Esophagus muscularis mucosa (tissue), 4 donors: ENCODE results near the gene ZNF580. TPM values are rescaled to one million over a fixed set of nuclear protein-coding genes. Genes with fewer than 3 reads are reported as not detected.
A peak's percentile ranks its signal among the peaks of the same experiment; 100 is the strongest.

ENCODE experiments used
- DNase-seq: peaks from one replicate; pipeline ENCODE4 v3.0.0-alpha.2; 2017; ENCODE audit errors: extremely low spot score
- H3K27ac ChIP-seq, 4 donors: fragments of 200-600 bp; sonication (generic); replicated peaks in 1 of 4; 1 replicate in 3 of 4; 2 replicates in 1 of 4; pipeline ENCODE4 v1.5.1; 2016 to 2019; ENCODE audit warnings: mild to moderate bottlenecking in 1 of 4
- H3K27me3 ChIP-seq, 4 donors: fragments of 200-600 bp; sonication (generic); one replicate each; pipeline versions ENCODE4 v1.5.1 to v1.6.0; 2016 to 2019
- H3K36me3 ChIP-seq, 4 donors: fragments of 200-600 bp; sonication (generic); one replicate each; pipeline ENCODE4 v1.5.1; 2016 to 2019
- H3K4me1 ChIP-seq, 4 donors: fragments of 200-600 bp; sonication (generic); one replicate each; pipeline ENCODE4 v1.5.1; 2016 to 2019
- H3K4me3 ChIP-seq, 4 donors: fragments of 200-600 bp; sonication (generic); 1 replicate in 2 of 4; 2 replicates in 2 of 4; pipeline ENCODE4 v1.5.1; 2016 to 2019; ENCODE audit warnings: mild to moderate bottlenecking in 4 of 4, moderate library complexity in 1 of 4
- H3K9me3 ChIP-seq, 4 donors: fragments of 200-600 bp; sonication (generic); 1 replicate in 3 of 4; 2 replicates in 1 of 4; pipeline ENCODE4 v1.5.1; 2016 to 2019
- CTCF ChIP-seq, 3 experiments: fragments of 200-600 bp in 2 of 3; fragments of 450-650 bp in 1 of 3; sonication (generic) in 2 of 3; IDR thresholded peaks; one replicate each; pipeline ENCODE4 v1.5.1; 2017 to 2019; ENCODE audit warnings: antibody characterized with exemption in 3 of 3, mild to moderate bottlenecking in 2 of 3, moderate library complexity in 1 of 3
- EP300 ChIP-seq: sonication (generic); formaldehyde crosslinking; IDR thresholded peaks from one replicate; pipeline ENCODE4 v1.6.1; 2017; ENCODE audit warnings: antibody characterized with exemption
- POLR2A ChIP-seq: fragments of 450-650 bp; IDR thresholded peaks from one replicate; pipeline ENCODE4 v1.6.1; 2017; ENCODE audit warnings: antibody characterized with exemption, moderate library complexity, mild to moderate bottlenecking, low read depth
- POLR2AphosphoS5 ChIP-seq, 2 donors: sonication (generic); formaldehyde crosslinking; IDR thresholded peaks; one replicate each; pipeline ENCODE4 v1.6.1; 2017; ENCODE audit warnings: antibody characterized with exemption in 2 of 2
- WGBS: methylation state at CpG from one replicate; pipeline ENCODE4 v1.1.5; 2018; 5-methylcytosine and 5-hydroxymethylcytosine counted together
- intact Hi-C: fragments of 100-400 bp; cut with DNase I; formaldehyde crosslinking; loops from one replicate; pipeline ENCODE4 v1.15.1; 2023
- total RNA-seq, 4 donors: library from RNA; depleted of rRNA; stranded (reverse); fragments of >200 nt; gene quantifications; one replicate each; pipeline versions ENCODE4 v1.1.0 to v1.2.1, GENCODE V29; 2016

Gene ZNF580
- total RNA-seq, 4 donors from 2014 or later: 38.3 to 66.8 (median 43.1) TPM

- Histone ChIP-seq H3K9me3 (no peaks in the 10 kb centered on the region), H3K27me3 (no peaks in the 10 kb centered on the region), H3K36me3 (peaks cover 0 to 33% (median 23%) of the 10 kb centered on the region in 4 donors), H3K4me1 (peaks cover 33 to 74% (median 52%) of the 10 kb centered on the region in 4 donors), H3K27ac (peak within 1 kb of the TSS; percentile 89 to 99 (median 96)), H3K4me3 (peak within 1 kb of the TSS; percentile 69 to 93 (median 89))
- intact Hi-C loops: loop anchor here (2.0 kb wide), 1 partner anchor 89 kb away; no protein-coding TSS in a partner anchor
- TF ChIP-seq POLR2A (peak; percentile 13), EP300 (no peak), POLR2AphosphoS5 (IDR thresholded peaks at IDR 0.05) (peak in 1 of 2 donors; percentile 21), CTCF (IDR thresholded peaks at IDR 0.05) (peak; percentile 62 to 76 (median 72))
- peak; percentile 95 for DNase-seq
- under 1% methylated on average over 18 of the region's 44 CpGs for WGBS
Observed at GRCh38 chr19:55605637-55606470, 34.9 kb upstream of the ZNF580 start, which contains the start of gene ZNF865. Gene ZNF865 (plus strand): TSS chr19:55605647. CDS start chr19:55613619, 7,972 bp downstream.

- H3K4me1 ChIP-seq: peaks cover 36 to 74% (median 52%) of the 10 kb centered on the region in 4 donors
- 21% methylated on average over 12 of the region's 12 CpGs for WGBS
- intact Hi-C loops: loop anchor here (2.0 kb wide), 1 partner anchor 90 kb away; no protein-coding TSS in a partner anchor
Observed at GRCh38 chr19:55606471-55606787, 34.4 kb upstream of the ZNF580 start.

GRCh38 chr19:55606817-55607216, 34.0 kb upstream of the ZNF580 start:
- DNase-seq: no peak

More at GRCh38 chr19:55606471-55606787, 34.4 kb upstream of the ZNF580 start:
- Histone ChIP-seq H3K9me3 (no peaks in the 10 kb centered on the region), H3K27me3 (no peaks in the 10 kb centered on the region), H3K27ac (peak overlapping the region; percentile 89 to 99 (median 96)), H3K4me3 (peak overlapping the region; percentile 69 to 93 (median 89)), H3K36me3 (peaks cover 0 to 33% (median 23%) of the 10 kb centered on the region in 4 donors)
- TF ChIP-seq POLR2A (no peak), CTCF (IDR thresholded peaks at IDR 0.05) (no peak), POLR2AphosphoS5 (IDR thresholded peaks at IDR 0.05) (no peak), EP300 (no peak)
- DNase-seq: no peak

GRCh38 chr19:55609326-55609725, 31.5 kb upstream of the ZNF580 start:
- no peak overlapping the region for H3K4me3 ChIP-seq
- H3K4me1 ChIP-seq: peaks cover 35 to 75% (median 57%) of the 10 kb centered on the region in 4 donors
- DNase-seq: no peak
- 88% methylated on average over 5 of the region's 5 CpGs for WGBS
- no peaks in the 10 kb centered on the region for H3K9me3 ChIP-seq
- intact Hi-C loops: no loop called here
- H3K27ac ChIP-seq: no peak overlapping the region
- no peaks in the 10 kb centered on the region for H3K27me3 ChIP-seq
- peaks cover 5 to 41% (median 28%) of the 10 kb centered on the region in 4 donors for H3K36me3 ChIP-seq
- TF ChIP-seq POLR2A: no peak
- TF ChIP-seq EP300: no peak
- TF ChIP-seq POLR2AphosphoS5 (IDR thresholded peaks at IDR 0.05): no peak
- TF ChIP-seq CTCF (IDR thresholded peaks at IDR 0.05): no peak

More at GRCh38 chr19:55606817-55607216, 34.0 kb upstream of the ZNF580 start:
- TF ChIP-seq POLR2A: no peak
- TF ChIP-seq CTCF (IDR thresholded peaks at IDR 0.05): no peak
- TF ChIP-seq EP300: no peak
- no peak for TF ChIP-seq POLR2AphosphoS5 (IDR thresholded peaks at IDR 0.05)
- 71% methylated on average over 9 of the region's 9 CpGs for WGBS
- peak overlapping the region in 3 of 4 donors; percentile 89 to 99 (median 97) for H3K27ac ChIP-seq
- H3K36me3 ChIP-seq: peaks cover 0 to 33% (median 23%) of the 10 kb centered on the region in 4 donors
- peaks cover 40 to 74% (median 54%) of the 10 kb centered on the region in 4 donors for H3K4me1 ChIP-seq
- intact Hi-C loops: loop anchor here (2.0 kb wide), 1 partner anchor 90 kb away; no protein-coding TSS in a partner anchor
- H3K4me3 ChIP-seq: peak overlapping the region in 3 of 4 donors; percentile 69 to 93 (median 91)
- no peaks in the 10 kb centered on the region for H3K27me3 ChIP-seq
- H3K9me3 ChIP-seq: no peaks in the 10 kb centered on the region
